Measurements from ENCODE around the gene LARP1. TPM values are rescaled to one million over a fixed set of nuclear protein-coding genes. Genes with fewer than 3 reads are reported as not detected.

The LARP1 gene
- total and polyA plus RNA-seq, 9 of the 15 experiments (the other 6 are each of a cell fraction or from before 2014, with no cell fraction given), result 22.6 to 300 (median 92.0) TPM

GRCh38 chr5:154776167-154776566, 21.0 kb downstream of the LARP1 start (continued):
- TF ChIP-seq SMARCA4 (IDR thresholded peaks at IDR 0.05) (peak; percentile 41; the same call in 1 of the 2 replicates), MBD2 (IDR thresholded peaks at IDR 0.05; ENCODE audit: borderline replicate concordance, low read depth) (no peak), ETV6 (IDR thresholded peaks at IDR 0.05; ENCODE audit: borderline replicate concordance in 1 of 2, low read depth in 2 of 2, low read length in 1 of 2) (no peak), ETV6 (CRISPR knock-in tag; IDR thresholded peaks at IDR 0.05; ENCODE audit: borderline replicate concordance) (no peak), TCF3 (CRISPR knock-in tag; IDR thresholded peaks at IDR 0.05) (peak; percentile 87), HNRNPL (IDR thresholded peaks at IDR 0.05; ENCODE audit: low read depth, low read length) (no peak), FOXA3 (CRISPR knock-in tag; conservative IDR thresholded peaks at IDR 0.05 in 1 of 2, IDR thresholded peaks at IDR 0.05 in 1 of 2) (0 out of 4 replicates have a peak, but pooled peaks of 1 of the 2 experiments have one; percentile 6), MAFG (tag; conservative IDR thresholded peaks at IDR 0.05) (no peak), TRIM24 (IDR thresholded peaks at IDR 0.05) (0 out of 4 replicates have a peak, but pooled peaks of 1 of the 2 experiments have one; percentile 27), MBD1 (CRISPR knock-in tag; IDR thresholded peaks at IDR 0.05) (no peak)

- peaks cover 65% of the 10 kb centered on the region for H4K20me1 ChIP-seq (replicated peaks; ENCODE audit: control insufficient read depth, insufficient read depth, low read length)
- 95% methylated on average over 2 of the region's 2 CpGs for WGBS (ENCODE audit: insufficient coverage, low coverage, missing lambda C conversion rate)
- DNase-seq (ENCODE audit: extremely low read depth in 1 of 4, low spot score in 3 of 4), result no peak
- peaks cover 99% of the 10 kb centered on the region for H3K79me2 ChIP-seq (ENCODE audit: control insufficient read depth, insufficient read depth, low read length)
- H3K9me1 ChIP-seq (ENCODE audit: control insufficient read depth, insufficient read depth, low read length), result peaks cover 5% of the 10 kb centered on the region
- H3K9me3 ChIP-seq (replicated peaks; ENCODE audit: control insufficient read depth, insufficient read depth, low read depth, low read length), result no peaks in the 10 kb centered on the region
- no peak overlapping the region for H3K4me2 ChIP-seq (ENCODE audit: insufficient read depth, low read length)
- CTCF ChIA-PET (ENCODE audit: low intra/inter-chr PET ratio), result no interaction called here
- no peak for FAIRE-seq
- ATAC-seq, result no peak
- POLR2A ChIA-PET, result interaction anchor here (0.6 to 3.3 kb wide), 6 partner anchors 9 to 54 kb away, joined by 3 to 10 read pairs (median 4); no protein-coding TSS in a partner anchor
- no peak overlapping the region for H3K27ac ChIP-seq (ENCODE audit: extremely low read depth, low read depth, low read length)
- intact Hi-C loops (cut with micrococcal nuclease) (no loop called here), in situ Hi-C loops (cut with MboI) (no loop called here)
- H3K36me3 ChIP-seq (ENCODE audit: control insufficient read depth, insufficient read depth, low read length), result peaks cover 58% of the 10 kb centered on the region; the same call in 2 of the 3 replicates
- no peaks in the 10 kb centered on the region for H3K27me3 ChIP-seq (ENCODE audit: control insufficient read depth in 2 of 2, insufficient read depth in 2 of 2, low read length in 2 of 2)
- H3K4me1 ChIP-seq (replicated peaks in 1 of 2; ENCODE audit: control insufficient read depth in 2 of 2, insufficient read depth in 2 of 2, low read length in 2 of 2), result peaks cover 35 to 51% of the 10 kb centered on the region in 2 experiments
- no peak overlapping the region for H3K9ac ChIP-seq (ENCODE audit: insufficient read depth in 1 of 2, low read depth in 2 of 2, low read length in 2 of 2)
- H2AFZ ChIP-seq (ENCODE audit: low read depth, low read length), result no peak overlapping the region
- BruUV-seq (replicated peaks), result no TSS peak
- H3K4me3 ChIP-seq, result no peak overlapping the region
- TF ChIP-seq SFPQ (IDR thresholded peaks at IDR 0.05; ENCODE audit: low read depth, low read length) (no peak), BMI1 (IDR thresholded peaks at IDR 0.05; ENCODE audit: low read length) (no peak), ZNF184 (CRISPR knock-in tag; IDR thresholded peaks at IDR 0.05) (no peak), PML (IDR thresholded peaks at IDR 0.05; ENCODE audit: low read length) (peak; percentile 10; the same call in 1 of the 2 replicates), HMBOX1 (IDR thresholded peaks at IDR 0.05) (no peak), POLR2AphosphoS5 (IDR thresholded peaks at IDR 0.05; ENCODE audit: control insufficient read depth, insufficient read depth, low read depth, low read length) (peak; percentile 12; the same call in 1 of the 2 replicates), KLF1 (tag; IDR thresholded peaks at IDR 0.05) (no peak), MBD2 (IDR thresholded peaks at IDR 0.05; ENCODE audit: borderline replicate concordance, low read depth) (no peak)
These were observed 23.4 kb downstream of the LARP1 start for GRCh38 chr5:154778534-154778933.
